SH-SY5Y (cell line): ENCODE data around the gene MGMT.

Source experiments
- GATA2 ChIP-seq: IDR thresholded peaks from 2 replicates; pipeline ENCODE4 v1.6.1; 2011; ENCODE audit warnings: mild to moderate bottlenecking, low read depth, low read length
- GATA3 ChIP-seq: IDR thresholded peaks from 2 replicates; pipeline ENCODE4 v1.6.1; 2011; ENCODE audit warnings: low read depth, mild to moderate bottlenecking, low read length, moderate library complexity

MGMT gene

GRCh38 chr10:129466703-129467358 lies at the start of gene MGMT:
Gene MGMT (plus strand): TSS chr10:129467241.
- TF ChIP-seq GATA3 (no peak), GATA2 (no peak)

DNA sequence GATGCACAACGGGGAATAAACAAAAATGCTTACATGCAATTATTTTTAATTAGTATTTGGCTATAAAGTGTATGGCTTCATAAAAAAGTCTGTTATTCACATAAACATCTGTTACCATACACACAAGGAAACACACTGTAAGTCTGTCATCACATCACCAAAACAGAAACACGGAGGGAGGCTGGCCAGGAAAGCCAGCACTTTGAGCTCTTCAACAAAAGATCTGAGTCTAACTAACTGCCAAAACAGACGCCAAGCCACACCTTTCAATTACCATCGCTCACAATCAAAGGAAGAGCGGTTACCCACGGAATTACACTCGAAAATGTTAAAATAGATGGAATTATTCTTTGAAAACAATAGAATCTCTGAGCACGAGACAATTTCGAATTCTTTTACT lies 49.2 kb upstream of the MGMT start:
- TF ChIP-seq GATA2 (no peak), GATA3 (no peak)

GRCh38 chr10:129418496-129419225 lies 48.4 kb upstream of the MGMT start:
- TF ChIP-seq GATA2 (no peak), GATA3 (no peak)

GRCh38 chr10:129419397-129419796 lies 47.6 kb upstream of the MGMT start:
- TF ChIP-seq GATA3 (no peak), GATA2 (no peak)

DNA sequence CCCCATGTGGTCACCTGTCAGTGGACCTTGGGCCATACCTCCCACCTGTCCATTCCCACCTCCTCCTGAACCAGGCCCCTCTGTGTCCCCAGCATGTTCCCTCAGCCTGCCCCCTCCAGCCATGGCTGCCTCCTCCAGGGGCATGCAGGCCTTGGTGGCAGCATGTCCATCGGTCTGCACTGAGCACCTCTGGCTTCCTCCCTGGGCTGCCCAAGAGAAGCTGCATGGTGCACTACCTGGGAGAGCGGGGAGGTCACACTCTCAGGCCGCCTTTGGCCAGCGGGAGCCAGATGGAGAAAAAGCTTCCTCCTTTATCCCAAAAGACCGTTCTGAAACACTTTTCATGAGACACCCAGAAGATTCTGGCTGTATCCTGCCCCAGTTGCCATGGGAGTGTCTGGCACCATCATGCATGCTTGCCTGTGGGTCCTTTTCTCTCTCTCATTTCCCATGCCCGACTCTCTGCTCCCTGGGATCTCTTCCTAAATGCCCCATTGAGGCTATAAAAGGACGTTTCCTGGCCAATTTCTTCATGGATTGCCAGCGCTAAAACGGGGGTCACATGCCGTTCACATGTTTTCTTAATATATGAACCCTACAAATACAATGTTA lies 45.5 kb upstream of the MGMT start:
- no peak for TF ChIP-seq GATA2
- TF ChIP-seq GATA3 = no peak

GRCh38 chr10:129424978-129425377 lies 42.1 kb upstream of the MGMT start:
- TF ChIP-seq GATA2 = no peak
- no peak for TF ChIP-seq GATA3

DNA sequence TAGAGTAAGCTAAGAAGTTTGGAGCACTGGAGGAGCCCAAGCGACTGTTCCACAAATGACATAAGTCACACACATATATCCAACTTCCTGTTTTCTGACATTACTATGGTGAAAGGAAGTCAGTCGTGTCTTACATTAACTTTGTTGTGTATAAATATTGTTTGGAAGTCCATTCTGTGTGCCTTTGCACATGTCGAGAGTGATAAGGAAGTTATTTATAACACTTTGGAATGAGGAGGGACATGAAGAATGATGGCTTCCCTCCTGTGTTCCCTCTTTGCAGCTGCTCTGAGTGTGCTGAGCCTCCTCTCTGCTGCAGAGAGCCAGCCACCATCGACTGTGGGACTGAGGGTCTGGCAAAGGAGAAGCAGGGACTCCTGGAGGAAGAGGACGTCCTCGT lies 40.4 kb upstream of the MGMT start:
- TF ChIP-seq GATA3 (no peak), GATA2 (no peak)

GRCh38 chr10:129433266-129433665 lies 33.8 kb upstream of the MGMT start:
- TF ChIP-seq GATA3 (no peak), GATA2 (no peak)

DNA sequence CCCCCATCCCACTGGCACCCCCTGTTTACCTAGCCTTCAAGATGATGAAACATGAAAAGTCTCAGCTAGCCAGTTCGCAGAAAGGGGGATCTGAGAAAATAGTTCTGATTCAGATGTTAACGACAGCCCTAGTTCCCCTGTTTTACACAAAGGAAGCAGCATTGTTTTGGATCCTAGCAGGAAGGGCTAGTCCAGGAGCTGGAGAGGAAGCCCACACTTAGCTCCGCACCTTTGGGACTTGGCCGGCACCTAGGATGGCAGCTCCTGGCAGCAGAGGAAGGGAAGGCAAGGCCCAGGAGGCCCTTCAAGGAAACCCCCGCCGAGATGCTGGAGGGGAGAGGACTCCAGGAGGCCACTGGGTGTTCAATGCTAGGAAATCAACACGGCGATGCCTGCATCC lies 29.0 kb upstream of the MGMT start:
- TF ChIP-seq GATA3 = no peak
- no peak for TF ChIP-seq GATA2

GRCh38 chr10:129440247-129440646 lies 26.8 kb upstream of the MGMT start:
- TF ChIP-seq GATA3 (no peak), GATA2 (no peak)

DNA sequence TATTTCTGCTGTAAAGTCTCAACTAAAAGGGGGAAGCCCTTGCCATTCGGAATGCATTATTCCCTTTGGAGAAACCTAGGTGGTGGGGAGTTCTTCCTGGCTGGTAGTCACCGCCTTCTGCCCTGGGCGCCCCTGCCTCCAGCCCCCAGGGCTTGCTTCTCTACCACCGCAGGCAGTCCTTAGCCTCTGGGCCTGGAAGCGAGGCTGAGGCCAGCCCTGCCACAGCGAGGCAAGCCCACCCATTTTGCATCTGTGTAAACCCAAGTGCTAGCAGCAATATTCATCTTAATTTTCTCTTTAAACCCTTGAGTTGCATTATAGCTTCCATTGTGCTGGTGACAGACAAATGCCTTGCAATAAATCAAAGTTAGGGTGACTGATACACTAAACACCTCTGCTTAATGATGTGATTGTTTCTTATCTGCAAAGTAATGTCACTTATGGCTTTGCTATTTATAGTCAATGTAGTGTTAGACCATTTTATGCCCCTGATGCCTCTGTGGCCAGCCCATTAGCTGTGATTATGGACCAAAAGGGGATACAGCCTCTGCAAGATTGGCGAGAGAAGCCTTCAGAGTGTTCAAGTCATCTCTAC lies 26.2 kb upstream of the MGMT start:
- TF ChIP-seq GATA3 = no peak
- no peak for TF ChIP-seq GATA2

DNA sequence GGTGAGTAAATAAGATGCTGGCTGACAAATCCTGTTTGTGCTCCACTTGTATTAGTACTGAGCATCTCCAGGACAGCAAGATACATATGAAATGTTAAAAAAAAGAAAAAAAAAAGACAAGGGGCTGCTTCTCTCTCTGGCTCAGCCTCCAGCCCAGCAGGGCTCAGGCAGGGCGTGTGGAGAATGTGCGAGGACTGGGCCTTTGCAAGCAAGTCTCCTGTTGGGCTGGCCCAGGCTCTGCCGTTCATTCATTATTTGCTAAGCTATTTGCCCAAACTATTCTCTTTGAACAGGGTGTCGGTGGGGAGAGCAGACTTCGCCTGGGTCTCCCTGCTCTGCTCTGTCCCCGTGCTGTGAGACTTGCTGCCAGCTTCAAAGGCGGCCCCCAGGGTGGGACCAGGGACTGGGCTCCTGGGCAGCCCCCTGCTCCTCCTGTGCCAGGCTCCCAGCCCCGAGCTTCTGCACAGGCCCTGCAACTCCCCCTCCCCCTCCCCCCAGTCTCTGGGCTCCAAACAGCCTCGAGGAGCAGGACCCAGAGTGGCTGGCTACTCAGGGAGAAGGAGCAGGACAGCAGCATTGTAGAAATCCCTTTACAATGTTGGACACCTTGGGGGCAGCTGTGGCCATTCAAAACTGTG lies 25.6 kb upstream of the MGMT start:
- TF ChIP-seq GATA2 = no peak
- no peak for TF ChIP-seq GATA3

DNA sequence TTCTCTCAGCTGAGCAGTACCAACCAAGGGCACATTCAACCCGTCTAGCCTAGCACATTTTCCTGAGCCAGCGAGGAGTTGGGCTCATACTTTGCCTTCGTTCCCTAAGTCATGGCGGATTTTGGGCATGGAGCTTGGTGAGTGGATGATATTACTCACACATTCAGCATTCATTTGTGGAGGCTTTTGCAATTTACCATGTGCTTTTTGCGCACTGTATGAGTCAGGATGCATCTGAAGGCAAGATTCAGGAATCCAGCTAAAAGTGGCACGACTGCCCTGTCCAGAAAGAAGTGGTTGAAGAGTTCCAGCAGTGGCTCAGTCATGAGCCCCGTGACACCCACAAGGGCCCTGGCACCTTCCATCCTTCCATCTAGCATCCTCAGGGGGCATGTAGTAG lies 24.2 kb upstream of the MGMT start:
- no peak for TF ChIP-seq GATA2
- no peak for TF ChIP-seq GATA3

DNA sequence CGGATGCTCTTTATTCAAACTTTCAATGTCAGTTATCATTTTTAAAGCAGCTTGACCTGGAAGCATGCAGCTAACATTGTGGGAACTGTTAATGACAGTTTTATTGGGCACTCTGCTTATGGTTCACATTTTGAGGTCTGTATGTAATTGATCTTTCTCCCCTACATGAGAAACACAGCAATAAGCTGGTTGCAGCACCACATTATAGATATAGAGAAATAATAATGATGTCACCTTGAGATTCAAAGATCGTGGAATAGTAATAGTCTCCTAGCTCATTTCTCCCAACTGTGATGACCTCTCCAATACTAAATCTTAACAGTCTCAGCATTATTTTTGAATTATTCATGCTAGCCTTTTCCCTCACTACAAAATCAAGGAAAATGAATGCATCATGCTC lies 22.7 kb upstream of the MGMT start:
- no peak for TF ChIP-seq GATA3
- TF ChIP-seq GATA2 = no peak
